HepG2 (cell line): Measurements from ENCODE around the gene SECTM1. TPM values are rescaled to one million over a fixed set of nuclear protein-coding genes. Genes with fewer than 3 reads are reported as not detected.

Experiments used
- ATF7 ChIP-seq, 2 experiments: fragments of 450-650 bp in 1 of 2; sonication (generic) in 1 of 2; formaldehyde crosslinking in 1 of 2; IDR thresholded peaks; 2 replicates each; pipeline versions ENCODE4 v1.4.0 to v1.6.1; 2016 to 2020; ENCODE audit warnings: antibody characterized with exemption in 1 of 2, mild to moderate bottlenecking in 1 of 2, missing genetic modification reagents in 1 of 2
- BATF2 ChIP-seq: sonication (generic); formaldehyde crosslinking; IDR thresholded peaks from 2 replicates; pipeline ENCODE4 v1.8.0; 2022; ENCODE audit warnings: mild to moderate bottlenecking, missing genetic modification reagents, moderate library complexity
- CCDC6 ChIP-seq: sonication (generic); formaldehyde crosslinking; IDR thresholded peaks from 2 replicates; pipeline ENCODE4 v1.8.1; 2022; ENCODE audit warnings: mild to moderate bottlenecking, missing genetic modification reagents, moderate library complexity
- CSRNP2 ChIP-seq: sonication (generic); formaldehyde crosslinking; conservative IDR thresholded peaks from 2 replicates; pipeline ENCODE4 v1.8.0; 2022; ENCODE audit warnings: low read depth, missing genetic modification reagents
- DMTF1 ChIP-seq: sonication (generic); formaldehyde crosslinking; IDR thresholded peaks from 2 replicates; pipeline ENCODE4 v1.4.0; 2020; ENCODE audit warnings: mild to moderate bottlenecking, missing genetic modification reagents
- JUN ChIP-seq: sonication (generic); formaldehyde crosslinking; IDR thresholded peaks from 2 replicates; pipeline ENCODE4 v1.4.0; 2020; ENCODE audit warnings: mild to moderate bottlenecking, missing genetic modification reagents
- KLF6 ChIP-seq: IDR thresholded peaks from 2 replicates; pipeline ENCODE4 v1.8.0; 2016; ENCODE audit warnings: missing biosample characterization, missing genetic modification reagents
- MED1 ChIP-seq: sonication (generic); formaldehyde crosslinking; IDR thresholded peaks from 2 replicates; pipeline ENCODE4 v1.4.0; 2020; ENCODE audit warnings: missing genetic modification reagents
- NR2C2 ChIP-seq: sonication (generic); formaldehyde crosslinking; IDR thresholded peaks from 2 replicates; pipeline ENCODE4 v1.4.0; 2020; ENCODE audit warnings: missing genetic modification reagents, mild to moderate bottlenecking, moderate library complexity, borderline replicate concordance
- RAD21 ChIP-seq: fragments of 450-650 bp; formaldehyde crosslinking; IDR thresholded peaks from 2 replicates; pipeline ENCODE4 v1.5.0; 2020; ENCODE audit warnings: mild to moderate bottlenecking
- RFXANK ChIP-seq: IDR thresholded peaks from 2 replicates; pipeline ENCODE4 v1.6.1; 2016
- TRIM24 ChIP-seq: sonication (generic); formaldehyde crosslinking; IDR thresholded peaks from 2 replicates; pipeline ENCODE4 v1.8.0; 2022; ENCODE audit warnings: mild to moderate bottlenecking, missing genetic modification reagents
- ZBTB39 ChIP-seq: sonication (generic); formaldehyde crosslinking; IDR thresholded peaks from 2 replicates; pipeline ENCODE4 v1.5.0; 2020; ENCODE audit warnings: missing genetic modification reagents
- ZHX1 ChIP-seq: sonication (generic); formaldehyde crosslinking; IDR thresholded peaks from 2 replicates; pipeline ENCODE4 v1.8.1; 2022; ENCODE audit warnings: low read depth, mild to moderate bottlenecking, missing genetic modification reagents
- ZNF205 ChIP-seq: IDR thresholded peaks from 2 replicates; pipeline ENCODE4 v1.6.1; 2018; ENCODE audit warnings: missing biosample characterization, missing genetic modification reagents
- ZNF367 ChIP-seq: sonication (generic); formaldehyde crosslinking; IDR thresholded peaks from 2 replicates; pipeline ENCODE4 v1.4.0; 2020; ENCODE audit warnings: missing genetic modification reagents, borderline replicate concordance
- ZNF430 ChIP-seq: sonication (generic); formaldehyde crosslinking; IDR thresholded peaks from 2 replicates; pipeline ENCODE4 v1.9.0; 2021; ENCODE audit warnings: mild to moderate bottlenecking, missing genetic modification reagents
- ZNF616 ChIP-seq: sonication (generic); formaldehyde crosslinking; IDR thresholded peaks from 2 replicates; pipeline ENCODE4 v1.5.0; 2020; ENCODE audit warnings: low read depth, mild to moderate bottlenecking, missing genetic modification reagents
- polyA plus RNA-seq, 8 experiments: library from polyadenylated mRNA; depleted of rRNA in 3 of 8; stranded (reverse) in 7 of 8; unstranded in 1 of 8; fragments of >200 nt; fragmentation: Illumina TruSeq in 4 of 8; extraction: Trizol in 4 of 8; gene quantifications; 2 replicates each; pipeline versions ENCODE4 v1.2.1 to v1.2.3, GENCODE V29; 2011 to 2016; ENCODE audit warnings: low read depth in 4 of 8, missing spikeins in 1 of 8, mixed read lengths in 1 of 8; ENCODE audit not compliant: insufficient read depth in 1 of 8
- total RNA-seq, 5 experiments: library from RNA; depleted of rRNA; stranded (reverse); fragments of >200 nt; fragmentation: Illumina TruSeq; extraction: Trizol; gene quantifications; 2 replicates each; pipeline ENCODE4 v1.2.3, GENCODE V29; 2016; ENCODE audit warnings: low read depth in 1 of 5

The SECTM1 gene
- total and polyA plus RNA-seq, 2 of the 13 experiments (the other 11 are each of a cell fraction or from before 2014, with no cell fraction given), result 3.5 to 5.3 TPM

- TF ChIP-seq ZBTB39 (CRISPR knock-in tag) (0 out of 2 replicates have a peak, but pooled peaks have one; percentile 21), JUN (CRISPR knock-in tag) (no peak), CCDC6 (CRISPR knock-in tag) (no peak; the same call in 1 of the 2 replicates), ATF7 (IDR thresholded peaks at IDR 0.05) (no peak), ATF7 (CRISPR knock-in tag; IDR thresholded peaks at IDR 0.05) (no peak), RFXANK (CRISPR knock-in tag) (peak; percentile 95; the same call in 1 of the 2 replicates), TRIM24 (CRISPR knock-in tag) (no peak), RAD21 (CRISPR knock-in tag) (peak; percentile 99), ZNF430 (CRISPR knock-in tag) (peak; percentile 66), MED1 (CRISPR knock-in tag) (peak; percentile 43), CSRNP2 (CRISPR knock-in tag) (no peak), DMTF1 (no peak), ZNF616 (CRISPR knock-in tag) (no peak), NR2C2 (0 out of 2 replicates have a peak, but pooled peaks have one; percentile 45), ZHX1 (CRISPR knock-in tag) (no peak), KLF6 (no peak), ZNF205 (CRISPR knock-in tag) (peak; percentile 78; the same call in 1 of the 2 replicates), ZNF367 (CRISPR knock-in tag) (no peak), BATF2 (CRISPR knock-in tag) (no peak)
Measured at GRCh38 chr17:82351713-82352488, 18.3 kb upstream of the SECTM1 start (continued).
